Dendritic cell treated with granulocyte-macrophage colony-stimulating factor and Interleukin-4, amounts not matched to agents 40 ng/mL and 50 ng/mL, for 4 days (primary cell): ENCODE results near the gene DHRS1.

Experiments used
- H3K27ac Mint-ChIP-seq: one replicate; pipeline ENCODE4 v1.8.0; 2022; ENCODE audit warnings: mild to moderate bottlenecking, mixed read lengths
- H3K27me3 Mint-ChIP-seq: one replicate; pipeline ENCODE4 v1.8.0; 2022; ENCODE audit warnings: mild to moderate bottlenecking, mixed read lengths
- H3K36me3 Mint-ChIP-seq: one replicate; pipeline ENCODE4 v1.8.0; 2022; ENCODE audit warnings: low read depth, mixed read lengths
- H3K4me1 Mint-ChIP-seq: one replicate; pipeline ENCODE4 v1.8.0; 2022; ENCODE audit warnings: low read depth, mixed read lengths
- H3K4me3 Mint-ChIP-seq: one replicate; pipeline ENCODE4 v1.8.0; 2022; ENCODE audit warnings: mild to moderate bottlenecking, moderate library complexity, mixed read lengths
- H3K9me3 Mint-ChIP-seq: one replicate; pipeline ENCODE4 v1.8.0; 2022; ENCODE audit warnings: mixed read lengths
- intact Hi-C: fragments of 100-400 bp; cut with micrococcal nuclease; formaldehyde crosslinking; loops from one replicate; pipeline ENCODE4 v1.15.0; 2022

The DHRS1 gene

DNA sequence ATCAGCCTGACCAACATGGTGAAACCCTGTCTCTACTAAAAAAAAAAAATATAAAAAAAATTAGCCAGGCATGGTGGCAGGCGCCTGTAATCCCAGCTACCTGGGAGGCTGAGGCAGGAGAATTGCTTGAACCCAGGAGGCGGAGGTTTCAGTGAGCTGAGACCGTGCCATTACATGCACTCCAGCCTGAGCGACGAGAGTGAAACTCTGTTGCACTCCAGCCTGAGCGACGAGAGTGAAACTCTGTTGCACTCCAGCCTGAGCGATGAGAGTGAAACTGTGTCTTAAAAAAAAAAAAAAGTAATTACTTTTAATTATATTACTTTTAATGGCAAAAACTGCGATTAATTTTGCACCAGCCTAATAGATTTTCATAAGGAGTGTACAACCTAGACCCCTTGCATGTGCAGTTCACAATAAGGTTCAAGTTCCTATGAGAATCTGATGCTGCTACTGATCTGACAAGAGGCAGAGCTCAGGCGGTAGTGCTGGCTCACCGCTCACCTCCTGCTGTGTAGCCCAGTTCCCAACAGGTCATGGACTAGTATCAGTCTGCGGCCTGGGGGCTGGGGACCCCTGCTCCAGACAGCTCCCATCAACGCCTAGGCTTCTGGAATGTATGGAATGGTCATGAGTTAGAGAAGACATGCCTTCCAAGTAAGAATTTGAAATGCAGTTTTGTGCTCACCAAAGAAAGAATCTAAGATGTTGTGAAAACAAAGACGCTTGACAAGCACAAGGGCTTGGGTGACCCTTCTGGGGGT, 21.8 kb upstream of the DHRS1 start:
- Mint-ChIP-seq H3K27ac (no peak overlapping the region), H3K27me3 (peaks cover 8% of the 10 kb centered on the region), H3K9me3 (no peaks in the 10 kb centered on the region), H3K36me3 (no peaks in the 10 kb centered on the region), H3K4me3 (no peak overlapping the region), H3K4me1 (peaks cover 64% of the 10 kb centered on the region)
- intact Hi-C loops = no loop called here

DNA sequence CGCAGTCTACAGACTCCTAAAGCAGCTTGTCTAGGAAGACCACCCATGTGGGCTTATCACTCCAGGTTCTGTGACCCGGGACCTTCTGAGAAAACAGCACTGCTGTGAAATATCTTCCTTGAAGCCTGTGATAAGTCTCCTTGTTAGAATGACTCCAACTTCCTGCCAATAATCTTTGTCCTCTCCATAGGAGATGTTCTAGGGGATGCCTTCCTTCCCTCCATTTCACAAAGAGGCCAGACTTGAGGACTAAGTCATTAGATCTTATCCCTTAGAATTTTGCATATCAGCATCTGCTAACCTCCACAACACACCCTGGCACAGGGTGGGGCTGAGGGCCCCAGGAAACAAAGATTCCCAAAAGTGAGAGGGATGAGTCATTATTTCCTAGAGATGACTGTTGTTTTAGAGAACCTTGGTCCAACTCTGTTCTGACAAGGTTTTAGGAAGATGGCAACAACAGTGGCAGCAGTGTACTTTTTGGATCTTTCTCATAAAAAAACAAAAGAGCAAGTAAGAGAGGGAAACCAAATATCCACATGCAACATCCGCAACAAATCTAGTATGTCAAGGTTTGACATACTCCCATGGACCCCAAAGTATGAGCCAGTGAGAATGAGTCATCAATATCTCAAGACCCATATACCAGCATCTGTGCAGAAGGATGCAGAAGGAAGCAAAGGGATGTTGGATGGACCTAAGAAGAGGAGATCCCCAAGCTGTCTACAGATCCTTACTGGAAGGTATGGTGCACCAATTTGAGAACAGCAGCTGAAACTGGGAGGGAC, 17.8 kb upstream of the DHRS1 start:
- H3K27me3 Mint-ChIP-seq = peaks cover 8% of the 10 kb centered on the region
- no peaks in the 10 kb centered on the region for H3K9me3 Mint-ChIP-seq
- no peak overlapping the region for H3K27ac Mint-ChIP-seq
- intact Hi-C loops = no loop called here
- peaks cover 15% of the 10 kb centered on the region for H3K36me3 Mint-ChIP-seq
- peaks cover 79% of the 10 kb centered on the region for H3K4me1 Mint-ChIP-seq
- peak overlapping the region; percentile 14 for H3K4me3 Mint-ChIP-seq

DNA sequence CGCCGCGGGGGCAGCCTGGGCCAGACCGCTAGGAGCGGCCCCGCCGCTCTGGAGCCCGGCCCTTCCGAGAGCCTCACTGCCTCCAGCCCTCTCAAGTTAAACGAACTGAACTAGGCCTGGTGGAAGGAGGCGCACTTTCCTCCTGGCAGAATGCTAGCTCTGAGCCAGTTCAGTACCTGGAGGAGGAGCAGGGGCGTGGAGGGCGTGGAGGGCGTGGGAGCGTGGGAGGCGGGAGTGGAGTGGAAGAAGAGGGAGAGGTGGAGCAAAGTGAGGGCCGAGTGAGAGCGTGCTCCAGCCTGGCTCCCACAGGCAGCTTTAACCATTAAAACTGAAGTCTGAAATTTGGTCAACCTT, 17.0 kb upstream of the DHRS1 start:
- intact Hi-C loops = no loop called here
- Mint-ChIP-seq H3K4me3 (no peak overlapping the region), H3K27me3 (peaks cover 8% of the 10 kb centered on the region), H3K36me3 (peaks cover 15% of the 10 kb centered on the region), H3K9me3 (no peaks in the 10 kb centered on the region), H3K27ac (no peak overlapping the region), H3K4me1 (peaks cover 81% of the 10 kb centered on the region)

DNA sequence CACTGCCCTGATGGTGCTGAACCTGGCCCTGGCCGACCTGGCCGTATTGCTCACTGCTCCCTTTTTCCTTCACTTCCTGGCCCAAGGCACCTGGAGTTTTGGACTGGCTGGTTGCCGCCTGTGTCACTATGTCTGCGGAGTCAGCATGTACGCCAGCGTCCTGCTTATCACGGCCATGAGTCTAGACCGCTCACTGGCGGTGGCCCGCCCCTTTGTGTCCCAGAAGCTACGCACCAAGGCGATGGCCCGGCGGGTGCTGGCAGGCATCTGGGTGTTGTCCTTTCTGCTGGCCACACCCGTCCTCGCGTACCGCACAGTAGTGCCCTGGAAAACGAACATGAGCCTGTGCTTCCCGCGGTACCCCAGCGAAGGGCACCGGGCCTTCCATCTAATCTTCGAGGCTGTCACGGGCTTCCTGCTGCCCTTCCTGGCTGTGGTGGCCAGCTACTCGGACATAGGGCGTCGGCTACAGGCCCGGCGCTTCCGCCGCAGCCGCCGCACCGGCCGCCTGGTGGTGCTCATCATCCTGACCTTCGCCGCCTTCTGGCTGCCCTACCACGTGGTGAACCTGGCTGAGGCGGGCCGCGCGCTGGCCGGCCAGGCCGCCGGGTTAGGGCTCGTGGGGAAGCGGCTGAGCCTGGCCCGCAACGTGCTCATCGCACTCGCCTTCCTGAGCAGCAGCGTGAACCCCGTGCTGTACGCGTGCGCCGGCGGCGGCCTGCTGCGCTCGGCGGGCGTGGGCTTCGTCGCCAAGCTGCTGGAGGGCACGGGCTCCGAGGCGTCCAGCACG, 16.4 kb upstream of the DHRS1 start:
- Mint-ChIP-seq H3K9me3 (no peaks in the 10 kb centered on the region), H3K4me3 (no peak overlapping the region), H3K27me3 (peaks cover 8% of the 10 kb centered on the region), H3K4me1 (peaks cover 87% of the 10 kb centered on the region), H3K27ac (peak overlapping the region; percentile 66), H3K36me3 (peaks cover 15% of the 10 kb centered on the region)
- intact Hi-C loops = no loop called here

DNA sequence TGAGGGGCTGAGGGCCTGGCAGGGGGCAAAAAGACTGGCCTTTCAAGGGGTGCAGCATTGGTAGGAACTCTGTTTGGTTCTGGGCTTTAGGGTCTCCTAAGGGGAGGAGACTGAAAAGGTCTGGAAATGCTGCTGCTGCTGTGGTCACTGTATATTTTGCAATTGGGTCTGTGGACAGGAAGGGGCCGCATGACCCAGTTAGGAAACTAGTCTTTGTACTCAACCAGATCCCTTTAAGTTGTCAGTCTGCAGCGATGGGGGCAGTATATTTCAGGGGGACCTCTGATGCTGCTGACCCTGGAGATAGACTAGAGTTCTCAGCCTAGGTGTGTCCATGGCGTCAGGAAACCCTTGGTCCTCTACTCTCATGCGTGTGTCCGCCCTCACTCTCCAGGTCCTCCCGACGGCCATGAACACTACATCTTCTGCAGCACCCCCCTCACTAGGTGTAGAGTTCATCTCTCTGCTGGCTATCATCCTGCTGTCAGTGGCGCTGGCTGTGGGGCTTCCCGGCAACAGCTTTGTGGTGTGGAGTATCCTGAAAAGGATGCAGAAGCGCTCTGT, 15.7 kb upstream of the DHRS1 start:
- intact Hi-C loops = no loop called here
- Mint-ChIP-seq H3K4me1 (peaks cover 92% of the 10 kb centered on the region), H3K27ac (peak overlapping the region; percentile 66), H3K9me3 (no peaks in the 10 kb centered on the region), H3K27me3 (peaks cover 8% of the 10 kb centered on the region), H3K4me3 (no peak overlapping the region), H3K36me3 (peaks cover 17% of the 10 kb centered on the region)

DNA sequence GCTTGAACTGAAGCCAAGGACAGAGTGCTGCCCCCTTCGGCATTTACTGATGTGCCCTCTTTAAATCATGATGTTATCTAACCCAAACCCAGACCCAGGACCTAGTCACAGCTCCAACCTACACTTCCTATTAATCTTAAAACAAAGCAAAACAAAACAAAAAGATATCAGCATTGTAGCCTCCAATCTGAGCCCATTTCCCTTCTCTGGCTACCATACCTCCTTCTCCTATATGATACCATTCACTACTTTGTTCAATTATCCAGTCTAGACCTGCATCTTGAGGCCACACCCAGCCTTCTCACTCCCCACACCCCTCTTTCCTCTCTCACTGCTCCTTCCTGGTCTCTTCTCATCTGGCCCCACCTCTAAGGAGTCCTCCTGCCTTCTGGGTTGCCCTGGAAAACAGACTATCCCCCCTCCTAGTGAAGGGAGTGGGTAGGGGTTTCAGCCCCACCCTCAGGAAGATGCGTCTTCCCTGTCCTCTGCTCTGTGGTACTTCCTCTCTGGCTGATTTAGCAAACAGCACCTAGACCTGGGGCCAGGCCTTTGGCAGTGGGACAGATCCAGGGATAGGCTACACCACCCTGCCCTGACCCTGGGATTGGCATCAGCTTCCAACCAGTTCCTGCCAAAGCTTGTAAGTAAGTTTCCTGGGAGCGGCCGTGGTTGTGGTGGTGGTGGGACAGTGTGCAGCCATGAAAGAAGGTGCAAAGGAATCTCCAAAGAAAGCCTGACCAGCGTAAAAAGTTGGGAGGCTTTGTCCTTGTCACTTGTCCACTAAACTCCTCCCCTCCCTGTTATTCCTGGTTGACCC, 15.0 kb upstream of the DHRS1 start:
- intact Hi-C loops = loop anchor here (1.0 kb wide), 1 partner anchor 15 kb away; no protein-coding TSS in a partner anchor
- Mint-ChIP-seq H3K36me3 (peaks cover 24% of the 10 kb centered on the region), H3K9me3 (no peaks in the 10 kb centered on the region), H3K27me3 (peaks cover 5% of the 10 kb centered on the region), H3K27ac (peak overlapping the region; percentile 66), H3K4me3 (no peak overlapping the region), H3K4me1 (peaks cover 99% of the 10 kb centered on the region)

DNA sequence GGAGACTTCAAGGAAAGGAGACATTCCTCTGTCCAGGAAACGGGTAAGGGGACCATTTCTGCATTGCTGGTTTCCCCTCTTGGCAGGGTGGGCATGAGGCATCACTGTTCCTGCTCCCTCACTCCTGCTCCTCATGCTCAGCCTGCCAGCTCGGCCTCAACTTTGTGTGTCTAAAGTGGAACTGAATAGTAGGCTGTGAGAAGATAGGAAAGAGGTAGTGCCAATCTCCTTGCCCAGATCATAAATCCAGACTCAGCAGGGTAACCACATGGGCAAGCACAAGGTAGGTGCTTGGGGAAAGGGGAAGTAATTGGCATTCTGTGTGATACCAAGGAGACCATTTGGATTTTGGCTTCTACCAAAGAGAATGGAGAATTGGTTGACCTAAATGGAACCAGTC, 14.3 kb upstream of the DHRS1 start:
- peaks cover 31% of the 10 kb centered on the region for H3K36me3 Mint-ChIP-seq
- intact Hi-C loops = loop anchor here (1.0 kb wide), 1 partner anchor 15 kb away; no protein-coding TSS in a partner anchor
- H3K4me3 Mint-ChIP-seq = peak overlapping the region; percentile 2
- peaks cover 2% of the 10 kb centered on the region for H3K27me3 Mint-ChIP-seq
- H3K4me1 Mint-ChIP-seq = peaks cover 99% of the 10 kb centered on the region
- peak overlapping the region; percentile 66 for H3K27ac Mint-ChIP-seq
- H3K9me3 Mint-ChIP-seq = no peaks in the 10 kb centered on the region

DNA sequence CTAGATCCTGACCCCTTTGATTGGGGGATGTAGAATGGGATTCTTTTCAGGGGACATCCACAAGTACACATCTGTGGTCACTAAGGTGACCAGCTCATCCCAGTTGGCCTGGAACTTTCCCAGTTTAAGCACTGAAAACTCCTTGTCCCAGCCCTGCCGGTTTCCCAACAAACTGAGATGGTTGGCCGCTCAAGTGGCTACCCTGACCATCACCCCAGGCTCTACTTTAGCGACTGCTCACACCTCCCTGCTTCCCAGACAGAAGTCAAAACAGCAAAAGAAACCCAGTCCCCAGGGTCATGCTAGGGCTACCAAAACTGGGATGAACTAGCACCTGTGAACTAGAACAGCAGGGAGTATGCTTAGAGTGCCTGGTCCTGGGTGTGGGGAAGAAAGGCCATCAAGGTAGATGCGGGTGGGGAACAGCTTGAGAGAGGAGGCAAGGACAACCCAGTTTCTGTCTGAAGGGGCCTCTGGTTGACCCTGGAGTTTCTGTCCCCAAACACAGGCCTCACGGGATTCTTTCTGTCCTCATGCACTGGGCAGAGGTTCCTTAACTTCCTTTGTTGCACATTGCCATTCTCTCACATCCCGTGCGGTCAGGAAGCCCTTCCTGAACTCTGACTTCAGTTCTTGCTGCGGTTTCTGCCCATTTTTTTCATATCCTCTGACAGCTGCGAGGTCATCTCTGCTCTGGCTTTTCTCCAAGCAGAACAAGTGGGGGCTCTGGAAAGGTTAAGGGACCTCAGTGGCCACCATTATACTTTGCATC, 13.3 kb upstream of the DHRS1 start:
- Mint-ChIP-seq H3K4me3 (peak overlapping the region; percentile 77), H3K9me3 (no peaks in the 10 kb centered on the region), H3K4me1 (peaks cover 99% of the 10 kb centered on the region), H3K36me3 (peaks cover 40% of the 10 kb centered on the region), H3K27ac (peak overlapping the region; percentile 66), H3K27me3 (no peaks in the 10 kb centered on the region)
- intact Hi-C loops = no loop called here

DNA sequence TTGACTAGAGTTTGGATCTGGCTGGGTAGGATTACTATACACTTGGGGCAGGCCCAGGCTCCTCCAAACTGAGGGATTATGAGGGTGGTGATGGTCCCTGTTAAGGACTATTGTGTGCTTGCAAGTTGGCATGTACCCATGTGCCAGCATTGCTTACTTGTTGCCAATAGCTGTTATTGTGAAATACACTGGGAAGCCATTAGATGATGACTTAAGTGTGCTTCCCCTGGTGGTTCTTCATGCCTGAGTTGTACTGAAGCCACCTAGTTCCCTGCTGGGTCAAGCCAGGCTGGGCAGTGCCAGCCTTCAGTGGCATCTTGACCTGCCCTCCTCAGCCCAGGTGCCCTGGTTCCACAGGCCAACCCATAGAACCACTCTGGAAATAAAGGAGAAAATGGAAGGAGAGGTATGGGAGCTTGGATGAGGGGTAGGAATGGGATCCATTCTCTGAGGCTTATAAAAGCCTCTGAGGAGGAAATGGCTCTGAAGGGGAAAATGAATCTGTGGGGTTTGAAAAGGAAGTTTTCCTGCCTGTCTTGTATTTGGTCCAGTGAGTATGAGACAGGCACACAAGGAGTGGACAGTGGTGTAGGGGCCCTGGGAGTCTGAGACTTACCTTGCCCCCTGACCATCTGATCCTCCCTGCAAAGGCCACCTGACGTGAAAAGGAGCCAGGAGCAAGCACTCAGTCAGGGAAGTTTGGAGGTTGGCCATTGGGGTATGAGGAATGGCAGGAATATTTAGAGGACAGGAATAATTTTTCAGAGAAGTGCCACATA, 12.4 kb upstream of the DHRS1 start:
- no peaks in the 10 kb centered on the region for H3K27me3 Mint-ChIP-seq
- H3K4me1 Mint-ChIP-seq = peaks cover 99% of the 10 kb centered on the region
- H3K27ac Mint-ChIP-seq = peak overlapping the region; percentile 66
- H3K4me3 Mint-ChIP-seq = peak overlapping the region; percentile 77
- H3K36me3 Mint-ChIP-seq = peaks cover 49% of the 10 kb centered on the region
- no peaks in the 10 kb centered on the region for H3K9me3 Mint-ChIP-seq
- intact Hi-C loops = no loop called here

DNA sequence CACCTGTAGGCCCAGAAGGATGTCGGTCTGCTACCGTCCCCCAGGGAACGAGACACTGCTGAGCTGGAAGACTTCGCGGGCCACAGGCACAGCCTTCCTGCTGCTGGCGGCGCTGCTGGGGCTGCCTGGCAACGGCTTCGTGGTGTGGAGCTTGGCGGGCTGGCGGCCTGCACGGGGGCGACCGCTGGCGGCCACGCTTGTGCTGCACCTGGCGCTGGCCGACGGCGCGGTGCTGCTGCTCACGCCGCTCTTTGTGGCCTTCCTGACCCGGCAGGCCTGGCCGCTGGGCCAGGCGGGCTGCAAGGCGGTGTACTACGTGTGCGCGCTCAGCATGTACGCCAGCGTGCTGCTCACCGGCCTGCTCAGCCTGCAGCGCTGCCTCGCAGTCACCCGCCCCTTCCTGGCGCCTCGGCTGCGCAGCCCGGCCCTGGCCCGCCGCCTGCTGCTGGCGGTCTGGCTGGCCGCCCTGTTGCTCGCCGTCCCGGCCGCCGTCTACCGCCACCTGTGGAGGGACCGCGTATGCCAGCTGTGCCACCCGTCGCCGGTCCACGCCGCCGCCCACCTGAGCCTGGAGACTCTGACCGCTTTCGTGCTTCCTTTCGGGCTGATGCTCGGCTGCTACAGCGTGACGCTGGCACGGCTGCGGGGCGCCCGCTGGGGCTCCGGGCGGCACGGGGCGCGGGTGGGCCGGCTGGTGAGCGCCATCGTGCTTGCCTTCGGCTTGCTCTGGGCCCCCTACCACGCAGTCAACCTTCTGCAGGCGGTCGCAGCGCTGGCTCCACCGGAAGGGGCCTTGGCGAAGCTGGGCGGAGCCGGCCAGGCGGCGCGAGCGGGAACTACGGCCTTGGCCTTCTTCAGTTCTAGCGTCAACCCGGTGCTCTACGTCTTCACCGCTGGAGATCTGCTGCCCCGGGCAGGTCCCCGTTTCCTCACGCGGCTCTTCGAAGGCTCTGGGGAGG, 11.3 kb upstream of the DHRS1 start, which contains the start of gene LTB4R:
Gene LTB4R, plus strand, starts transcription at position 857 of the 959 bp plus-strand sequence. CDS start 4,150 bp downstream, outside the sequence.
- peaks cover 58% of the 10 kb centered on the region for H3K36me3 Mint-ChIP-seq
- H3K27ac Mint-ChIP-seq = peak within 1 kb of the TSS; percentile 66
- no peaks in the 10 kb centered on the region for H3K9me3 Mint-ChIP-seq
- peak within 1 kb of the TSS; percentile 77 for H3K4me3 Mint-ChIP-seq
- no peaks in the 10 kb centered on the region for H3K27me3 Mint-ChIP-seq
- intact Hi-C loops = no loop called here
- peaks cover 91% of the 10 kb centered on the region for H3K4me1 Mint-ChIP-seq

DNA sequence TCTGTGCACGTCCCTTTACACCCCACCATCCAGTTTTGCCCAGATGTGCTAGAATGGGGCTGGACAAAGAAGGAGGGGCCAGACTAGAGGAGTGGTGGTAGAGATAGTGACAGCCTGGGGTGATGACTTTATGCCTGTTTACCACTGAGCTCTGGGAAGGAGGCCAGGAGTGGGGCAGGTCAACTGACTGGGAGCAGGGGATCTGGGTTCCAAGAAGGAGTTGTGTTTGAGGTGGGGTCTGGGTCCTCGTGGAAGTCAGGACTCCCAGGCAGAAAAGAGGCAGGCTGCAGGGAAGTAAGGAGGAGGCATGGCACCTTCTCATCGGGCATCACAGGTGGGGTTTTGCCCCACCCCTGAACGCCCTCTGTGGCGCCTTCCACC, 10.7 kb upstream of the DHRS1 start:
- Mint-ChIP-seq H3K9me3 (no peaks in the 10 kb centered on the region), H3K27me3 (no peaks in the 10 kb centered on the region), H3K27ac (peak overlapping the region; percentile 66), H3K4me1 (peaks cover 84% of the 10 kb centered on the region), H3K36me3 (peaks cover 58% of the 10 kb centered on the region), H3K4me3 (peak overlapping the region; percentile 77)
- intact Hi-C loops = no loop called here
